GM21825 (cell line): ENCODE results near the gene MED13L.
"Not testable (repeated sequence)": the region's sequence is repeated elsewhere in the genome, so short reads cannot be mapped to it uniquely, and the experiment has no call there.

ENCODE experiments used
- ATAC-seq: cut with Tn5 transposase; IDR thresholded peaks from one replicate; pipeline ENCODE4 v1.9.1; 2021; ENCODE audit warnings: mild to moderate bottlenecking, moderate library complexity; ENCODE audit not compliant: unreplicated experiment

The MED13L gene

GRCh38 chr12:116303929-116304328 is 26.4 kb upstream of the MED13L start:
- no peak for ATAC-seq

DNA sequence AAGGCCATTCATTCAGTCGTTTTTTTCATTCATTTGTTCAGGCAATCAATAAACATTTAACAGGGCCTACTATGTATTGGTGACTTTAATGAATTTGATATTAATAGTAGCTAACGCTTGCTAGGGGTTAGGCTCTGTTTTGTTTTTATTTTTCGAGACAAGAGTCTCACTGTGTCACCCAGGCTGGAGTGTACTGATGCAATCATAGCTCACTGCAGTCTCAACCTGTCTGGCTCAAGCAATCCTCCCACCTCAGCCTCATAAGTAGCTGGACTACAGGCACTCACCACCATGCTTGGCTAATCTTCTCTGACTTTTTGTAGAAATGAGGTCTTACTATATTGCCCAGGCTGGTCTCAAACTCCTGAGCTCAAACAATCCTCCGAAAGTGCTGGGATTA is 25.6 kb upstream of the MED13L start:
- no peak for ATAC-seq

- ATAC-seq, result no peak
Measured at GRCh38 chr12:116302166-116303058, 24.9 kb upstream of the MED13L start.

DNA sequence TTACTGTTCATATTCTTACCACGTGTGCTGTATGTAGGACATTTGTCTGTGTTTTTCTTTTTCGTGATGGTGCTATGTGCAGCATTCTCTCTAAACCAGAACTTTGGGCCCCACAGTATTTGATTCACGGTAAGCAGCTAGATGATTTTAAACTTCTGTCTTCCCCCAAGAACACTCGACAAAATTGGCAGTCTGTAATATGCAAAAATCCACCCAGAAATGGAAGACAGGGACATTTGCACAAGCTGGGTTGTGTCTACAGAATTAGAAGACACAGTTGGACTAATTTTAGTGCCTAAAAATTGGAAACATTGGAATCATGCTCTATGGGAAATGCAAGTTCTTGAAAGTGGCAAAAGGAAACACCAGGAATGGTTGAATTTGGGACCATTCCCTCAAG is 24.1 kb upstream of the MED13L start:
- ATAC-seq, result no peak

- no peak for ATAC-seq
Measured at GRCh38 chr12:116299665-116300328, 22.3 kb upstream of the MED13L start.

- no peak for ATAC-seq
Measured at GRCh38 chr12:116299064-116299463, 21.6 kb upstream of the MED13L start.

DNA sequence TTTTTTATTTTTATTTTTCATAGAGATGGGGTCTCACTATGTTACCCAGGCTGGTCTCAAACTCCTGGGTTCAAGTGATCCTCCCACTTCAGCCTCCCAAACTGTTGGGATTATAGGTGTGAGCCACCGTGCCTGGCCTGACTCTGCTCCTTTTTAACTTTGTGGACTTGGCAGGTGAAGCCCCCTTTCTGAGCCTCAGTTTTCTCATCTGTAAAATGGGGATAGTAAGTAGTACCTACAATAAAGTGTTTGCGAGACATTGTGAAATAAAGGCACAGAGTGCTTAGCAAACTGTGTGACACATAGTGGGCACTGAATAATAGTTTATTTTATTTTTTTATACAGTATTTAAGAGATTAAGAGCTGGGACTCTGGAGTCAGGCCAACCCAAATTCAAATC is 21.1 kb upstream of the MED13L start:
- no peak for ATAC-seq

- no peak for ATAC-seq
Measured at GRCh38 chr12:116297224-116297834, 19.8 kb upstream of the MED13L start.

GRCh38 chr12:116295327-116296263 is 18.1 kb upstream of the MED13L start:
- no peak for ATAC-seq

DNA sequence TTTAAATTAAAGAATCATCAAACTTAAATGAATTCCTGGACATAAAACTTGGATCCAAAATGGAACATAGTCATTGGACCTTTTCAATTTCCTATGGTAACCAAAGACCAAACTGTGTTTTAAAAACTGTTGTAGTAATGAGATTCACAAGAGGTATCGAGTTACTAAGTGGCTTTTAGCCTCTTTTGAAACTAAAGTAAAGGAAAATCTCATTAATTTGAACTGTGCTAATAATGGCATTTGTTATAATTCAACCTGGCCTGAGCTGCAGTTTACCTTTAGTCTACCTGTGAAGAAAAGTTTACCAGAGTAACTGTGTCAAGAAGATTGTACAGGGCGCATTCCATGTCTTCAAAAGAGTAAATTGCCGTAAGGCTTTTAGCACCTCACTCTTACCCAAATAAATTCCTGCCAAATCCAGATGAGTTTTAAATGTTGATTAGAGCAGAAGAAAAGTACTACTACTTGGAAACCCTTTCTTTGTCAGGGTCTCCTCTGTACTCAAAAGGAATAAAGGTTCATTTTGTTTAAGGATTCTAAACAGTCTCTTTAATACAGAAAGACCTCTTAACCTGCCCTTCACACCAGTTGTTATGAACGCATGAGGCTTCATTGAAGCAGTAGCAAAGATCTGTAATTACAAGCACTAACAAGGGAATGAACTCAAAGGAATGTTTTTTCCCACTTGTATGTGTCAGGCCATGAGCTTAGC is 17.1 kb upstream of the MED13L start:
- no peak for ATAC-seq

GRCh38 chr12:116293687-116294453 is 16.4 kb upstream of the MED13L start:
- no peak for ATAC-seq

- ATAC-seq, result no peak
Measured at GRCh38 chr12:116291218-116291617, 13.7 kb upstream of the MED13L start.

GRCh38 chr12:116288735-116289134 is 11.2 kb upstream of the MED13L start:
- no peak for ATAC-seq

GRCh38 chr12:116287842-116288301 is 10.4 kb upstream of the MED13L start:
- no peak for ATAC-seq

DNA sequence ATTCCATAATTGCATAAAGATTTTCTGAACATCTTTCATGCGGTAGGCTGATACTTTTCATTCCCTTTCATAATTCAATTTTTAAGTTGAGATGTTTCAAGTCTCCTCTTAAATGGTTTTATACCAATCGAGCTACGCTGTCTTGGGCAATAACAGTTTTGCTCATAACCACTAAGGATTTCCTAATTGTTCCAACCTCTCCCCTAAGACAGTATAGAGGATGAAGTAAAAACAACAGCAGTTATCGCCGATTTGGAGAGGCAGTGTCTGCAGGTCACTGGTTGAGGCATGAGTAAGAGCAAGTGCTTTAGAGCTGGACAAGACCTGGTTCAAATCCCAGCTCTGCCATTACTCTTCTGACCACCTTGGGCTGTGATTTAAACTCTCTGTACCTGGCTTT is 6.9 kb upstream of the MED13L start:
- no peak for ATAC-seq

DNA sequence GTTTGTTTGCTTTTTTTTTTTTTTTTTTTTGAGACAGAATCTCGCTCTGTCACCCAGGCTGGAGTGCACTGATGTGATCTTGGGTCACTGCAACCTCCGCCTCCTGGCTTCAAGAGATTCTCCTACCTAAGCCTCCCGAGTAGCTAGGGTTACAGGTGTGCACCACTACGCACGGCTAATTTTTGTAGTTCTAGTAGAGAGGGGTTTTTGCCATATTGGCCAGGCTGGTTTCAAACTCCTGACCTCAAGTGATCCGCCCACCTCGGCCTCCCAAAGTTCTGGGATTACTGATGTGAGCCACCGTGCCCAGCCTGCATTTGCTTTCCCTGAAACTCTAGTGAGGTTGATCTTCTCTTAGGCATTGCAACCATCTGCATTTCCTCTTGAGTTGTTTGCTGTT is 6.4 kb upstream of the MED13L start:
- not testable (repeated sequence) for ATAC-seq

DNA sequence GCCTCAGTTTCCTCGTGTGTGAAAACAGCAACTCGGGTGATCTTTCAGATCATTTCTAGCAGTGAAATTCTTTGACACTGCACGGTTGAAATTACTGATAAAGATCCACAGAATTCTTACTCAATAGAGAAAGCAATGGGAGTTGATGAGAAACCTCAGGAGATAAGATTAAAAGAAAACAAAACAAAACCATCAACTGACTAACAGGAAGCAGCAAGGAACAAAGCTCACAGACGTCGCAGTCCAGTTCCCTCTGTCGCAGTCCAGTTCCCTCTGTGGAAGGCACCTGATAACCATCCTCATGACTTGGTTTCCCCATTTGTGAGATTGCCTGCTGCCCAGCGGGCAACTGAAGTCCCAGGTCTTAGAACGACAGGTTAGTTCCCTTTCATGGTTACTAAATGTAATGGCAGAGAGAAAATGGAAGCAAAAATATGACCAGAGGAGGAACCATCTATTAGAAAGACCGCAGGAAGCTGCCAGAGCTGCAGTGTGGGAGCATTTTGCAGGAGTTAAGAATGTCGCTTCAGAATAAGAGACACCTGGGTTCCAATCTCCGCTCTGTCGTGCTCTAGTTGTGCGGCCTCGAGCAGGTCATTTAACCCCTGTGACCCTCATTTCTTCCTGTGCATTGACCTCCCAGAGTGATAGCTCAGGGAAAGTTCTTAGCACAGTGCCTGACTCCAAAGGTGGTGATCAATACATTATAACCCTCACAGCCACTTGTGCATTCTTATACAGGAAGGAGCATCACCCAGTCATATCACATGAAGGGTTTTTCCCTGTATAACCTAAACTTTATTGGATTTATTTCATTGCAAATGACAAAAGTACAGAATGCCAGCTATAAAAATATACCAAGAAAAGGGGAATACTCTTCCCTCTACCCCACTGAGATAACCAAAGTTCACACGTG is 5.1 kb upstream of the MED13L start:
- ATAC-seq, result no peak

DNA sequence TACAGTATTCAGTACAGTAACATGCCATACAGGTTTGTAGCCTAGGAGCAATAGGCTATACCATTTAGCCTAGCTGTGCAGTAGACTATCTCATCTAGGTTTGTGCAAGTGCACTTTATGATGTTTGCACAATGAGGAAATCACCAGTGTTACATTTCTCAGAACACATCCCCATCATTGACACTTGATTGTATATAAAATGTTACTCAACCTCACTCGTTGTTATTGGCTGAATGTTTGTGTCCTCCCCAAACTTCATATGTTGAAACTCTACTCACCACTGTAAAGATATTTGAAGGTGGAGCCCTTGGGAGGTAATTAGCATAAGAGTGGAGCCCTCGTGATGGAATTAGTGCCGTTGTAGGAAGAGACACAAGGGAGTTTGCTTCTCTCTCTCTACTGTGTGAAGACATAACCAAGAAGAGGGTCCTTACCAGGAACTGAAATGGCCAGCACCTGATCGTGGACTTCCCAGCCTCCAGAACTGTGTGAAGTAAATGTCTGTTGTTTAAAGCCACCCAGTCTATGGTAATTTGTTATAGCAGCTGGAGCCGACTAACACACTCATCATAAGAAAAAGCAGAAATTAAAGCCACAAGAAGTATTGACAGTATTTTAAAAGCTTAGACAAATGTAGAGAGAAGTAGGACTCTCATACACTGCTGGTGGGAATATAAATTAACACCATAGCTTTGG is 3.2 kb upstream of the MED13L start:
- no peak for ATAC-seq
